ENCODE data around the gene CECR2.

Gene CECR2

DNA sequence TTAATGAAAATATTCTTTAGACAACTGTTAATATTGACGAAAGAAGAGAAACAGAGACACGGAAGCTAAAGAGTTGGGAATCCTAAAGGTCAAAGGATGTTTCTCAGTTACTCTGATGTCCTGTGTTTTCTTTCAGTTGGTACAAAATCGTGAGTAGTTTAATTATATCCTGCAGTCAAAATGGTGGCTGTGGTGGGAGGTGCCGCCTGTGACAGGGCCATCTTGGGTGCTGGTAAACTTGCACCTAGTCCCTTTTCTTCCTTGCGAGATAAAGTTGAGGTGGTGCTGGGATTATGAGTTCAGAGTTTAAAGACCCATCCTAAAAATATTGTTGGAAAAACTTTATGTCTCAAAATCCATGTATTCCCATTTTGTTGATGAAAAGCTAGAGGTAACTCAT lies 2.2 kb downstream of the CECR2 start:
- Mint-ChIP-seq H3K27me3 (peaks cover 24% of the 10 kb centered on the region), H3K4me1 (peaks cover 14% of the 10 kb centered on the region), H3K4me3 (no peak overlapping the region), H3K27ac (no peak overlapping the region), H3K36me3 (peaks cover 2% of the 10 kb centered on the region), H3K9me3 (peaks cover 1% of the 10 kb centered on the region)
- ATAC-seq (ENCODE audit: low read depth) (no peak), DNase-seq (ENCODE audit: low spot score in 2 of 2) (no peak)

DNA sequence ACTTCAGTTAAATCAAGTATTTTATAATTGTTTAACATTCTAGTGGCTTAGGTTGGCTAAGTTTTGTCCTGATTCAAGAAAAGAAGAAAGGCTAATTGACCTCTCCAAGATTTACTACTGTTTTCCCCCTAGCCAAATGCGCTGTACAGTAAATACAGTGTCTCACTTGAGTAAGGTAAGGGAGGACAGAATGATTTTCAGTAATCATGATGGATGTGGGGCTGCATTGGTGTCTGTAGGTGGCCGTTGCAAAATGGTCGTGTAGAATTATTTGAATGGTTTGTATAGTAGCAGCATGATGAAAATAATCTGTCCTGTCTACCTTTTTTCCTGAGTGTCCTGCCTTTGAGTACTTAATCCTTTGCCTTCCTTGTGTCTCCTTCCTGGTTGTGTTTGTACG lies 4.6 kb downstream of the CECR2 start:
- Mint-ChIP-seq H3K27ac (no peak overlapping the region), H3K4me3 (no peak overlapping the region), H3K4me1 (peaks cover 6% of the 10 kb centered on the region), H3K36me3 (peaks cover 2% of the 10 kb centered on the region), H3K27me3 (peaks cover 10% of the 10 kb centered on the region), H3K9me3 (peaks cover 1% of the 10 kb centered on the region)
- ATAC-seq (ENCODE audit: low read depth) (no peak), DNase-seq (ENCODE audit: low spot score in 2 of 2) (no peak)

- Mint-ChIP-seq H3K27me3 (peaks cover 9% of the 10 kb centered on the region), H3K27ac (no peak overlapping the region), H3K4me3 (no peak overlapping the region), H3K4me1 (peaks cover 1% of the 10 kb centered on the region), H3K9me3 (no peaks in the 10 kb centered on the region), H3K36me3 (peaks cover under 1% of the 10 kb centered on the region)
- no peak for DNase-seq (ENCODE audit: low spot score in 2 of 2)
- ATAC-seq (ENCODE audit: low read depth): no peak
These were observed 6.8 kb downstream of the CECR2 start for GRCh38 chr22:17375914-17376614.

DNA sequence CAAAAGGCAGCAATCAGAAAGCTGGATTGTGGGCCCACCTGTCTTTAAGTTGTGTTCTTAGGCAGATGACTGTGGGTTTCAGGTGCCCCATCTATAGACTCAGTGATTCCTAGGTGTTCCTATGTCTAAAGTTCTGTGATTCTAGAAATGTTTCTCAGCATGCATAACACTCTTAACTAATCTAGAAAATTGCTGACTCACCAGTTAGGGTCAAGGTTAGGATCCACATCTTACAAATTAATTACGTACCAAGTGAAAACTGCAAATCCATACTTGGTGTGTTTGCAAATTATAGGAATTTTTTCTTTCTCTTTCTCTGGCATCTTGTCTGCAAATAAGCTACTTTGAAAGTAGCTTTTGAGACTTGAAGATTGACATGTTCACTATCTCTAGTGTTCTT lies 7.7 kb downstream of the CECR2 start:
- H3K36me3 Mint-ChIP-seq: no peaks in the 10 kb centered on the region
- no peak for ATAC-seq (ENCODE audit: low read depth)
- no peaks in the 10 kb centered on the region for H3K4me1 Mint-ChIP-seq
- H3K9me3 Mint-ChIP-seq: no peaks in the 10 kb centered on the region
- no peak overlapping the region for H3K27ac Mint-ChIP-seq
- DNase-seq (ENCODE audit: low spot score in 2 of 2): no peak
- H3K27me3 Mint-ChIP-seq: peaks cover 9% of the 10 kb centered on the region
- H3K4me3 Mint-ChIP-seq: no peak overlapping the region

DNA sequence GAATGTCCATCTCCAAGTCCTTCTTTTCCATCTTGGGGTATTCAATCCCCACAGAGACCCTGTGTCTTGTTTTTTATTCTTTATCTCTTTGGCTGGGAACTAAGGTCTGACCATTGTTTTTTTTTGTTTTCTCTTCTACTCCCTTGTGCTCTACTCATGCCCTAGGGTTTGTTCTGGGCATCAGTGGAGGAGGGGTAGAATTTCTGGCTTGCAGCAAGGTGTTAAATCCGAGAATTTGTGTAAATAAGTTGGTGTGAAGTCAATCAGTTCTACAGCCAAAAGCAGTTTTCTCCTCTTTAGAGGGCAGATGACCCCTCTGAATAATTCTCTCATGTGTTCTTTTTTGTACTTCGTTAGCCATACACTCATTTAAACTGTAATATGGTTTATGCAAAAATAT lies 10.7 kb downstream of the CECR2 start:
- peaks cover 9% of the 10 kb centered on the region for H3K27me3 Mint-ChIP-seq
- H3K4me3 Mint-ChIP-seq: no peak overlapping the region
- no peak overlapping the region for H3K27ac Mint-ChIP-seq
- no peak for DNase-seq (ENCODE audit: low spot score in 2 of 2)
- no peak for ATAC-seq (ENCODE audit: low read depth)
- peaks cover 3% of the 10 kb centered on the region for H3K9me3 Mint-ChIP-seq
- H3K36me3 Mint-ChIP-seq: peaks cover 5% of the 10 kb centered on the region
- no peaks in the 10 kb centered on the region for H3K4me1 Mint-ChIP-seq

GRCh38 chr22:17380359-17381087 lies 11.3 kb downstream of the CECR2 start:
- peaks cover 8% of the 10 kb centered on the region for H3K36me3 Mint-ChIP-seq
- H3K27me3 Mint-ChIP-seq: peaks cover 9% of the 10 kb centered on the region
- ATAC-seq (ENCODE audit: low read depth): no peak
- H3K27ac Mint-ChIP-seq: no peak overlapping the region
- DNase-seq (ENCODE audit: low spot score in 2 of 2): no peak
- no peak overlapping the region for H3K4me3 Mint-ChIP-seq
- H3K9me3 Mint-ChIP-seq: peaks cover 5% of the 10 kb centered on the region
- H3K4me1 Mint-ChIP-seq: no peaks in the 10 kb centered on the region

- H3K4me3 Mint-ChIP-seq: no peak overlapping the region
These were observed 12.1 kb downstream of the CECR2 start for GRCh38 chr22:17381192-17381913.

GRCh38 chr22:17384612-17385330 lies 15.5 kb downstream of the CECR2 start:
- Mint-ChIP-seq H3K4me3 (no peak overlapping the region), H3K27ac (no peak overlapping the region), H3K36me3 (peaks cover 8% of the 10 kb centered on the region), H3K9me3 (peaks cover 5% of the 10 kb centered on the region), H3K4me1 (no peaks in the 10 kb centered on the region), H3K27me3 (peaks cover 8% of the 10 kb centered on the region)
- no peak for ATAC-seq (ENCODE audit: low read depth)
- no peak for DNase-seq (ENCODE audit: low spot score in 2 of 2)

More at GRCh38 chr22:17381192-17381913, 12.1 kb downstream of the CECR2 start:
- H3K36me3 Mint-ChIP-seq: peaks cover 8% of the 10 kb centered on the region
- H3K9me3 Mint-ChIP-seq: peaks cover 5% of the 10 kb centered on the region
- ATAC-seq (ENCODE audit: low read depth) (no peak), DNase-seq (ENCODE audit: low spot score in 2 of 2) (no peak)
- no peak overlapping the region for H3K27ac Mint-ChIP-seq
- peaks cover 9% of the 10 kb centered on the region for H3K27me3 Mint-ChIP-seq
- H3K4me1 Mint-ChIP-seq: no peaks in the 10 kb centered on the region

DNA sequence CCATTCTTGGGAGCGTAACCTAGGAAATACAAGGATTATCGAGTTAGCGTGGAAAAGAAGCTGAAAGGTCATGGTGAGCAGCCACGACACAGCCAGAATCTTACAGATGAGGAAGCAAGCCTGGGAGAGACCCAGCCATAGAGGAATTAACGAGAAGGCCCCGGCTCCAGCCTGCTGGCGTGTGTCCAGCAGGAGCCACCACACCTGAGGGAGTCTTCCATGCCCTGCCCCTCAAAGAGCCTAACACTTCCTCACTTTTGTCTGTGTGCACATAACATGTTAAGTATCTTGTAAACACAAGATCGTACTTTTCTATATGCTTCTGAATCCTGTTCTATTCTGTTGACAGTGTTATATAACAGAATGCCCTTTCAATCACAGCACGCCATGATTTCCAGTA lies 18.1 kb downstream of the CECR2 start:
- no peaks in the 10 kb centered on the region for H3K4me1 Mint-ChIP-seq
- DNase-seq (ENCODE audit: low spot score in 2 of 2) (no peak), ATAC-seq (ENCODE audit: low read depth) (no peak)
- H3K4me3 Mint-ChIP-seq: no peak overlapping the region
- peaks cover 5% of the 10 kb centered on the region for H3K9me3 Mint-ChIP-seq
- no peak overlapping the region for H3K27ac Mint-ChIP-seq
- H3K36me3 Mint-ChIP-seq: peaks cover 6% of the 10 kb centered on the region
- peaks cover 4% of the 10 kb centered on the region for H3K27me3 Mint-ChIP-seq

GRCh38 chr22:17388235-17388634 lies 19.0 kb downstream of the CECR2 start:
- DNase-seq (ENCODE audit: low spot score in 2 of 2) (no peak), ATAC-seq (ENCODE audit: low read depth) (no peak)
- H3K36me3 Mint-ChIP-seq: peaks cover 6% of the 10 kb centered on the region
- H3K27ac Mint-ChIP-seq: no peak overlapping the region
- no peaks in the 10 kb centered on the region for H3K4me1 Mint-ChIP-seq
- H3K9me3 Mint-ChIP-seq: peaks cover 5% of the 10 kb centered on the region
- no peak overlapping the region for H3K4me3 Mint-ChIP-seq
- H3K27me3 Mint-ChIP-seq: peaks cover 4% of the 10 kb centered on the region

DNA sequence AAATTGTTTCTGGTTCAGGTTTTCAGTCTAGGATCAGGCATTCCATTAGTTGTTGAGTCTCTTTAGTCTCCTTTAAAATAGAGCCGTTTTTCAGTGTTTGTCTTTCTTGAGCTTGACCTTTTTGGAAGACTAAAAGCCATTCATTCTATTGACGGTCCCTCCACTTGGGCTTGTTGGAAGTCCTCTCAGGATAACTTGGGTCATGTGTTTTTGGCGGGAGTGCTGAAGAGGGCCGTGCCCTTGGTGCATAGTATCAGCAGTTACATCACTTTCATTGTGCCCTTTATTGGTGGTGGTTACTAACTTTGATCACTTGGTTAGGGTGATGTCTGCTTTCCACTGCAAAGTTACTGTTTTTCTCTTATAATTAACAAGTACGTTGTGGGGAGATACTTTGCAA lies 20.8 kb downstream of the CECR2 start:
- no peak for DNase-seq (ENCODE audit: low spot score in 2 of 2)
- no peak overlapping the region for H3K27ac Mint-ChIP-seq
- H3K36me3 Mint-ChIP-seq: peaks cover 2% of the 10 kb centered on the region
- H3K4me3 Mint-ChIP-seq: no peak overlapping the region
- H3K27me3 Mint-ChIP-seq: peaks cover 2% of the 10 kb centered on the region
- ATAC-seq (ENCODE audit: low read depth): no peak
- no peaks in the 10 kb centered on the region for H3K4me1 Mint-ChIP-seq
- peaks cover under 1% of the 10 kb centered on the region for H3K9me3 Mint-ChIP-seq

DNA sequence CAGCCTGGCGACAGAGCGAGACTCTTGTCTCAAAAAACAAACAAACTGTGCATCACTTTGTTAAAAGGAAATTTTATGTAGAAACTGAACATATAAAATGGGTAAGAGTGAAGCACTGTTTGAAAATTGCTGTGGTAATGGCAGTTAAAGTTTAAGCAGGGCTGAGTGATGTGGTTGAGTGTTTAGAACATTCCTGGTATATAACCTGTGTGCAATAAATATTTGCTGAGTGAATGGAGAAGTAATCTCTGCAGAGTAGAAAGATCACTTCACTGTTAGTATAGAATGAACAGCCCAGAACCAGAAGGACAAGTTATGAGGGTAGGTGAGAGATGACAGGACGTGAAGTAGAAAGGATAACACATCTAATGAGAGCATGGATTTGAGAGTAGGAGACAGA lies 27.3 kb downstream of the CECR2 start:
- H3K27me3 Mint-ChIP-seq: peaks cover 4% of the 10 kb centered on the region
- ATAC-seq (ENCODE audit: low read depth) (no peak), DNase-seq (ENCODE audit: low spot score in 2 of 2) (no peak)
- H3K36me3 Mint-ChIP-seq: no peaks in the 10 kb centered on the region
- no peak overlapping the region for H3K27ac Mint-ChIP-seq
- H3K9me3 Mint-ChIP-seq: no peaks in the 10 kb centered on the region
- H3K4me3 Mint-ChIP-seq: no peak overlapping the region
- H3K4me1 Mint-ChIP-seq: no peaks in the 10 kb centered on the region

DNA sequence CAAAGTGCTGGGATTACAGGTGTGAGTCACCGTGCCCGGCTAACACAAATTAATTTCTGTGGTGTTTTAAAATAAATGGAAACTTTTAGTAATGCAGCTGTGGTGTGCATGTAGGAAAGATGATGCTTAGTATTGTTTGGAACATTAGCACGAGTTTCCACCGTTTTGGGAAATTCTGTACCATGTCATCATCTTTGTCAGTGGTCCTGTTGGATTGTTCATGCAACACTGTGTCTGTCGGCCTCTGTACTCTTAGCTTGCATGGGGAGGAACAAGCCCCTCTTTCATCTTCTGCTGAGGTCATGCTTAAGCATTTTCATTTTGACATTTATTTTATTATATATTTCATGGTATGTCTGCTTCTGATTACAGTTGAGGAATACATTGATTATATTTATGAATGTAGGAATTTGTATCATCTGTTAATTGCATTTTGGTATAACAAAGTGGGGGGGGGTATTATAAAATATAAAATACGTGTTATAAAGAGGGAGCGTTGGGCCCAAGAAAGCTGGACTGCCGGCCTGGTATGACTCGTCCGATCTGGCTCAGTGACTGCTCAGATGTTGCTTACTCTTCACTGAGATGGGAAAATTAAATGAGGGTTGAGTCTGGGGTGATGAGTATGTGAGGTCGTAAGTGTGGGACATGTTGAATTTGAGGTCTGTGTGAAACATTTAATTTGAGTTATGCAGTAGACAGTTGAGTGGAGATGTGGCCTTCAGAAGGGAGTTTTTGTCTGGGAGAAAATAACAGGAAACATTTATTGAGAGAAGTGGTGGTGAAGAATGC lies 28.7 kb downstream of the CECR2 start:
- peaks cover 5% of the 10 kb centered on the region for H3K27me3 Mint-ChIP-seq
- ATAC-seq (ENCODE audit: low read depth): no peak
- no peak overlapping the region for H3K4me3 Mint-ChIP-seq
- no peak for DNase-seq (ENCODE audit: low spot score in 2 of 2)
- H3K36me3 Mint-ChIP-seq: no peaks in the 10 kb centered on the region
- H3K27ac Mint-ChIP-seq: no peak overlapping the region
- no peaks in the 10 kb centered on the region for H3K9me3 Mint-ChIP-seq
- H3K4me1 Mint-ChIP-seq: no peaks in the 10 kb centered on the region
